Medulla oblongata (tissue), 1 donor: ENCODE data around the gene DARS2.

Experiments
- DNase-seq: peaks from one replicate; pipeline ENCODE4 v3.0.0-alpha.2; 2015; ENCODE audit errors: extremely low spot score

DARS2 gene

GRCh38 chr1:173887627-173888026 is 63.2 kb downstream of the DARS2 start:
- no peak for DNase-seq

- no peak for DNase-seq
Observed at GRCh38 chr1:173888749-173889148, 64.3 kb downstream of the DARS2 start.

- no peak for DNase-seq
Observed at GRCh38 chr1:173889885-173890284, 65.4 kb downstream of the DARS2 start.

- no peak for DNase-seq
Observed at GRCh38 chr1:173893611-173894010, 69.1 kb downstream of the DARS2 start.

GRCh38 chr1:173894189-173894588 is 69.7 kb downstream of the DARS2 start:
- DNase-seq: no peak

GRCh38 chr1:173900427-173900826 is 76.0 kb downstream of the DARS2 start:
- no peak for DNase-seq

GRCh38 chr1:173900992-173901391 is 76.5 kb downstream of the DARS2 start:
- no peak for DNase-seq

GRCh38 chr1:173903827-173904531 is 79.5 kb downstream of the DARS2 start:
- DNase-seq: no peak
